Memory B cell (primary cell): ENCODE measurements around the gene RABL2B.

ENCODE experiments used
- ATAC-seq: fragments of 150-1000 bp; cut with Tn5 transposase; 2 replicates; pipeline ENCODE4 v1.10.0; 2021; ENCODE audit warnings: low read depth, mild to moderate bottlenecking, moderate library complexity
- DNase-seq, 2 donors: peaks; one replicate each; pipeline ENCODE4 v3.0.0; 2022; ENCODE audit warnings: low spot score in 2 of 2
- H3K27ac Mint-ChIP-seq: one replicate; pipeline ENCODE4 v1.8.0; 2022; ENCODE audit warnings: mild to moderate bottlenecking, moderate library complexity, mixed read lengths
- H3K27me3 Mint-ChIP-seq: one replicate; pipeline ENCODE4 v1.8.0; 2022; ENCODE audit warnings: mixed read lengths
- H3K36me3 Mint-ChIP-seq: one replicate; pipeline ENCODE4 v1.8.0; 2022; ENCODE audit warnings: mild to moderate bottlenecking, mixed read lengths
- H3K4me1 Mint-ChIP-seq: one replicate; pipeline ENCODE4 v1.8.0; 2022; ENCODE audit warnings: mixed read lengths
- H3K4me3 Mint-ChIP-seq: one replicate; pipeline ENCODE4 v1.8.0; 2022; ENCODE audit warnings: mild to moderate bottlenecking, moderate library complexity, mixed read lengths
- H3K9me3 Mint-ChIP-seq: one replicate; pipeline ENCODE4 v1.8.0; 2022; ENCODE audit warnings: mixed read lengths

The RABL2B gene

GRCh38 chr22:50732681-50733080, 50.8 kb downstream of the RABL2B start:
- ATAC-seq: no peak
- Mint-ChIP-seq H3K4me1 (peaks cover 13% of the 10 kb centered on the region), H3K27ac (peak overlapping the region; percentile 38), H3K36me3 (no peaks in the 10 kb centered on the region), H3K27me3 (peaks cover 21% of the 10 kb centered on the region), H3K4me3 (no peak overlapping the region), H3K9me3 (no peaks in the 10 kb centered on the region)
- no peak for DNase-seq

- Mint-ChIP-seq H3K27ac (peak overlapping the region; percentile 31), H3K4me3 (no peak overlapping the region), H3K27me3 (peaks cover 15% of the 10 kb centered on the region), H3K9me3 (no peaks in the 10 kb centered on the region), H3K36me3 (no peaks in the 10 kb centered on the region), H3K4me1 (peaks cover 13% of the 10 kb centered on the region)
- DNase-seq: peak; percentile 37 to 38
- ATAC-seq: peak; percentile 92
Observed at GRCh38 chr22:50731811-50732624, 51.4 kb downstream of the RABL2B start.

GRCh38 chr22:50730941-50731661, 52.3 kb downstream of the RABL2B start:
- Mint-ChIP-seq H3K9me3 (no peaks in the 10 kb centered on the region), H3K27ac (no peak overlapping the region), H3K4me3 (no peak overlapping the region), H3K27me3 (peaks cover 15% of the 10 kb centered on the region), H3K4me1 (peaks cover 13% of the 10 kb centered on the region), H3K36me3 (no peaks in the 10 kb centered on the region)
- DNase-seq: no peak
- ATAC-seq: no peak

- Mint-ChIP-seq H3K36me3 (no peaks in the 10 kb centered on the region), H3K27ac (peak overlapping the region; percentile 0), H3K27me3 (peaks cover 12% of the 10 kb centered on the region), H3K9me3 (no peaks in the 10 kb centered on the region), H3K4me3 (no peak overlapping the region), H3K4me1 (peaks cover 15% of the 10 kb centered on the region)
- ATAC-seq (no peak), DNase-seq (no peak)
Observed at GRCh38 chr22:50730013-50730891, 53.2 kb downstream of the RABL2B start.

DNA sequence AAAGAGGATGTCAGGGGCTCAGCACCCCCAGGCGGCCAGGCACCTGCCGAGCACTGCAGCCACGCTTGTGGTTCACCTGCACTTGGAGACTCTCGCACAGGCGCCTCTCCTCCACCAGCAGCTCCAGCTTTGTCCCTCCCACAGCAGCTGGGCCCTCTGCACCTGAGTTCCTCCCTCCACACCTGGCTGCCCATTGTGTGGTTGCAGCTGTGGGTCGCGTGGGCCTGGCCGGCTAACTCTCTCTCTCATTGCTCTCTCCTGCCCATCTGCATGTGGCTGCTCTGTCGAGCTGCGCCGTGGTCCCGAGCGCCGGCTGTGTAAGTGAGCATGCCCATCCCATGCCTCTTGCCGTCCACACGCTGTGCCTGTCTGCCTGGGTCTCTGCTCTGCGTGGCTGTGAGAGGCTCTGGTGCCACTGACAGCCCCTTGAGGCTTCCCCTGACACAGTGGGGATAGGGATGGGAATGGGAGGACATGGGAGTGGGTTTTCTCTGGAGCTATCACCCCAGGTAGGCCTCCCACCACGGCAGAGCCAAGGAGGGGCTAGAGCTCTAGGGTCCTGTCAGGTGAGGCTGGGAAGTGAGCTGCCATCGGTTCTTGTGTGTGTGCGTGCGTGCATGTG, 53.9 kb downstream of the RABL2B start:
- no peak for DNase-seq
- Mint-ChIP-seq H3K27ac (peak overlapping the region; percentile 0), H3K4me1 (peaks cover 17% of the 10 kb centered on the region), H3K4me3 (no peak overlapping the region), H3K36me3 (no peaks in the 10 kb centered on the region), H3K27me3 (peaks cover 8% of the 10 kb centered on the region), H3K9me3 (no peaks in the 10 kb centered on the region)
- peak; percentile 48 for ATAC-seq

DNA sequence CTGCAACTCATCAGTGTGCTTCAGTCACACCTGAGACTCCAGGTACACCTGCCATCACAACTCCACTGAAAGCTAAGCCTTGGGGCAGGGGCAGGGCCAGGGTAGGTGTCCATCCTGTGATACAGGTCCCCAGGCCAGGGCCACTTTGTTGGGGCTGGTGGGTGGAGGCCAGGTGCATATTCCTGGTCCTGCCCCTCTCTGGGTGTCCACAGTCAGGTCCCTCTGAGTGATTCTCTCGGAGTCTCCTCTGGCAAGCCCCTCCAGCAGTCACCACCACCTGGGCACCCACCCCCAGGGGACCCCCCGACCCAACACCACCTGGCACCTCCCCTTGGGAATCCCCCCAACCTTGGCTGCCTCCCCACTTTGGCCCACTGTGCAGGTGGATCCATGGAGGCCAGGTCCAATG, 54.9 kb downstream of the RABL2B start:
- DNase-seq (no peak), ATAC-seq (no peak)
- Mint-ChIP-seq H3K4me3 (no peak overlapping the region), H3K4me1 (peaks cover 25% of the 10 kb centered on the region), H3K9me3 (no peaks in the 10 kb centered on the region), H3K27me3 (peaks cover 6% of the 10 kb centered on the region), H3K27ac (no peak overlapping the region), H3K36me3 (no peaks in the 10 kb centered on the region)

DNA sequence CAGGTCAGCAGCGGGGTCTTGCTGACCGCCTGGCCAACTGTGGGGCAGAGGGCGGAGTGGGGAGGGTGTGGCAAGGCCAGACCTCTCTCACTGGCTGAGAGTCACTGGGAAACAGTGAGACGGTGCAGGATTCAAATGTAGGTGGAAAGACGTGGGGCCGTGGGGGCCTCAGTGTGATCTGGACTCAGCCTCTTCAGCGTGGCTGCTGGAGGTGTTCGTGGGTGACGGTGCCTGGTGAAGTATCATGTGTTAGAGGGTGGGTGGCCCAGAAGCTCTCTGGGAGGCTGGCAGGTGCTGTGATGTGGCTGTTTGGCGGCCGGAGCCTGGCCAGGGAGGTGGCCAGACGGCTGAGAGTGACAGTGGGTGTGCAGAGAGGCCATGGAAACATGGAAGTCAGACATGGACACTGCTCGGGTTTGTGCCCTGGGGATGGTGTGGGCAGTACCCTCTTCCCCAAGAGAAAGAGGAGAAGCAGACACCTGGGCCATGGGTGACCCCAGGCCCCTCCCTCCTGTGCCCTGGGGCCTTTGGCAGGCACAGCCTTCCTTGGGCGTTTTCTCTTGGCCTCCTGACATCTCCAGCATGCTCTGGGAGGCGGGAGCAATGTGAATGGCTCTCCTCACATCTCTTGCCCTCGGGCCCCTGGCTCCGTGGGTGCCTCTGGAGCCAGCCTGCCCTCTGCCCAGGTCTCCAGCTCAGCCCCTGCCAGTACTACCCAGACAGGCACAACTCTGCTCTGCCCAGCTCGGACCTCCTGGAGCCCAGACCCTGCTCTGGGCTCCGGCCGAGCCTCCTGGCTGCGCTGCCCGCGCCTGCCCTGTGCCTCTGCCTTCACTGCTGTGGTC, 55.5 kb downstream of the RABL2B start:
- DNase-seq (no peak), ATAC-seq (no peak)
- peaks cover 25% of the 10 kb centered on the region for H3K4me1 Mint-ChIP-seq
- peaks cover 6% of the 10 kb centered on the region for H3K27me3 Mint-ChIP-seq
- no peak overlapping the region for H3K27ac Mint-ChIP-seq
- H3K4me3 Mint-ChIP-seq: no peak overlapping the region
- H3K36me3 Mint-ChIP-seq: no peaks in the 10 kb centered on the region
- no peaks in the 10 kb centered on the region for H3K9me3 Mint-ChIP-seq

DNA sequence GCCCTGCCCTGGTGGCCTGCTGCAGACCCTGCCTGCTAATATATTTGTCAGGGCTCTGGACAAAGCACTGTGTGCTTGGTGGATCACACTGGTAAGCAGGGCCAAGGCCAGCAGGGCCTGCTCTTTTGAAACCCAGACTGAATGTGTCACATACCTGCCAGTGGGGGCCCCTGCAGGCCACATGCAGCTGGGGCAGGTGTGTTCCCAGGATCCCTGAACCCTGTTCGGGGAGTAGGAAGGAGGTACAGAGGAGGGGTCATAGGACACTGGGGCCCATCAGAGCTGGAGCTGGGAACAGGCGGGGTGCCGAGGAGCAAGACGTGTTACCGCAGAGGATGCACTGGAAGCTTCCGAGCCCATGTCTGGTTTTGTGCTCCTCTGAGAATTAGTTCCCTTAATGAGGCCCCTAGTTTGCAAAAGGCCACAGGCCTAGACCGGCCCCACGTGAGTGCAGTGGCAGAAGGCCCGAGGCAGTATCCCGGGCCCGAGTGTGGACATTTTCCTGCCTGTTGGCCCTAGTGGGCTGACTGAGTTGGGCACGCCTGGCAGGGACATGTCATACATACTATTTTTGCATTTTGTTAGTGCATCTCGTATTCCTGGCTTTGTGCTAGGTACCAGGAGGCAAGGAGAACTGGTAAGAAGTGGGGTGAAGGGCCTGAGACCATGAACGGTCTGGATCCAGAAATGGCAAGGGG, 56.6 kb downstream of the RABL2B start:
- DNase-seq (no peak), ATAC-seq (no peak)
- Mint-ChIP-seq H3K4me1 (peaks cover 19% of the 10 kb centered on the region), H3K9me3 (no peaks in the 10 kb centered on the region), H3K27ac (no peak overlapping the region), H3K36me3 (no peaks in the 10 kb centered on the region), H3K4me3 (no peak overlapping the region), H3K27me3 (peaks cover 4% of the 10 kb centered on the region)

- H3K4me1 Mint-ChIP-seq: peaks cover 19% of the 10 kb centered on the region
- DNase-seq: no peak
- H3K9me3 Mint-ChIP-seq: no peaks in the 10 kb centered on the region
Observed at GRCh38 chr22:50725597-50725996, 57.8 kb downstream of the RABL2B start.

GRCh38 chr22:50724616-50725015, 58.8 kb downstream of the RABL2B start:
- Mint-ChIP-seq H3K4me1 (peaks cover 17% of the 10 kb centered on the region), H3K27me3 (peaks cover 4% of the 10 kb centered on the region), H3K36me3 (no peaks in the 10 kb centered on the region), H3K9me3 (no peaks in the 10 kb centered on the region), H3K4me3 (no peak overlapping the region), H3K27ac (peak overlapping the region; percentile 71)
- ATAC-seq (no peak), DNase-seq (no peak)

More at GRCh38 chr22:50725597-50725996, 57.8 kb downstream of the RABL2B start:
- Mint-ChIP-seq H3K27me3 (peaks cover 4% of the 10 kb centered on the region), H3K36me3 (no peaks in the 10 kb centered on the region), H3K4me3 (no peak overlapping the region), H3K27ac (no peak overlapping the region)
- ATAC-seq: no peak

- no peaks in the 10 kb centered on the region for H3K36me3 Mint-ChIP-seq
- peak overlapping the region; percentile 71 for H3K27ac Mint-ChIP-seq
- no peaks in the 10 kb centered on the region for H3K9me3 Mint-ChIP-seq
- ATAC-seq (peak; percentile 89), DNase-seq (no peak)
- H3K4me3 Mint-ChIP-seq: no peak overlapping the region
- peaks cover 13% of the 10 kb centered on the region for H3K4me1 Mint-ChIP-seq
- peaks cover 4% of the 10 kb centered on the region for H3K27me3 Mint-ChIP-seq
Observed at GRCh38 chr22:50723991-50724390, 59.4 kb downstream of the RABL2B start.

DNA sequence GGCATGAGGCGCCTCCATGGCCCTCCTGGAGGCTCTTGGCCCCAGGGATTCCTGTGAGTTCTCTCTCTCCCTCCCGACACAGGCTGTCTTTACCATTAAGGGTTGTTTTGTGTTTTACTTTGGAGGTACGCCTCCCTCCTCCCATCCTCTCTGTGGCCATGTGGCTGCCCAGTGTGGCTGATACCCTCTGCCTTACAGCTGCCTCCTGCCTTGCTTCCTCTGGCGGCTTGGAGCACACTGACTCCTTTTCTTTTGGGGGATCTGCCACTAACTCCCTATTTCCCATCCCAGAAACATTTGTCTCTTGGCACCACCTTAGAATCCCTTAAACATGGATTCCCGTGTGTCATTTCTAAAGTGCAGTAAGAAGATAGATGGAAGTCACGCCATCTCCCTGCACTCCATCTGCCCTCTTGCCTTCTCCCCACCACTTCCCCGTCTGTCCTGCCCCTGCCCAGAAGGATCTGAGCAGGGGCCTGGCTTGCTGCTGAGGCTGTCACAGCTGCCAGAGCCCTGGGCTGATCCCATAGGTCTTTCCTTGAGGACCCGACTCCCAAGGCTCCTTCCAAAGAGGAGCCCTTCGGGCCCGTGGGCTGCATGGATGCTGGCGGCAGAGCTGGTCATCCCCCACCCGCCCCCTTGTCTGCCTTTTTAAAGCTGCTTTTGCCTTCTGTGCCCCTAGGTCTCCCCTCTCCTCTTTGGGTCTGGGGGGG, 60.6 kb downstream of the RABL2B start:
- H3K9me3 Mint-ChIP-seq: no peaks in the 10 kb centered on the region
- ATAC-seq (no peak), DNase-seq (no peak)
- peaks cover 12% of the 10 kb centered on the region for H3K4me1 Mint-ChIP-seq
- no peak overlapping the region for H3K27ac Mint-ChIP-seq
- peaks cover 4% of the 10 kb centered on the region for H3K27me3 Mint-ChIP-seq
- no peaks in the 10 kb centered on the region for H3K36me3 Mint-ChIP-seq
- H3K4me3 Mint-ChIP-seq: no peak overlapping the region
